LNCAP (cell line): ENCODE measurements around the gene CBFB.

Experiments
- CTCF ChIP-seq: fragments of 450-650 bp; IDR thresholded peaks from 2 replicates; pipeline ENCODE4 v1.5.1; 2017; ENCODE audit warnings: mild to moderate bottlenecking

CBFB gene

GRCh38 chr16:67091906-67092566, 63.1 kb downstream of the CBFB start:
- TF ChIP-seq CTCF: no peak

- no peak for TF ChIP-seq CTCF
These were observed 64.3 kb downstream of the CBFB start for GRCh38 chr16:67093098-67093726.

GRCh38 chr16:67098599-67098998, 69.7 kb downstream of the CBFB start:
- no peak for TF ChIP-seq CTCF

GRCh38 chr16:67100569-67101310, 71.8 kb downstream of the CBFB start:
- peak; percentile 44; the same call in 1 of the 2 replicates for TF ChIP-seq CTCF

GRCh38 chr16:67101311-67102082, 72.5 kb downstream of the CBFB start:
- TF ChIP-seq CTCF: no peak

GRCh38 chr16:67104061-67104460, 75.1 kb downstream of the CBFB start:
- TF ChIP-seq CTCF: peak; percentile 41; the same call in 1 of the 2 replicates

GRCh38 chr16:67104845-67105244, 75.9 kb downstream of the CBFB start:
- TF ChIP-seq CTCF: no peak
